Endothelial cell of umbilical vein (primary cell): ENCODE results near the gene ATR.

Source experiments
- POLR2A ChIP-seq: IDR thresholded peaks from 2 replicates; pipeline ENCODE4 v1.6.1; 2012; ENCODE audit warnings: low read depth, mild to moderate bottlenecking, control low read depth, low read length
- POLR2AphosphoS5 ChIP-seq: IDR thresholded peaks from 2 replicates; pipeline ENCODE4 v1.6.1; 2012; ENCODE audit warnings: low read depth, mild to moderate bottlenecking, control low read depth, low read length, moderate library complexity; ENCODE audit not compliant: insufficient read depth
- TF ChIP-seq, protein P1 (sequence below): IDR thresholded peaks from 2 replicates; pipeline ENCODE4 v1.6.1; 2011; ENCODE audit not compliant: insufficient read depth, insufficient read length

DNA sequence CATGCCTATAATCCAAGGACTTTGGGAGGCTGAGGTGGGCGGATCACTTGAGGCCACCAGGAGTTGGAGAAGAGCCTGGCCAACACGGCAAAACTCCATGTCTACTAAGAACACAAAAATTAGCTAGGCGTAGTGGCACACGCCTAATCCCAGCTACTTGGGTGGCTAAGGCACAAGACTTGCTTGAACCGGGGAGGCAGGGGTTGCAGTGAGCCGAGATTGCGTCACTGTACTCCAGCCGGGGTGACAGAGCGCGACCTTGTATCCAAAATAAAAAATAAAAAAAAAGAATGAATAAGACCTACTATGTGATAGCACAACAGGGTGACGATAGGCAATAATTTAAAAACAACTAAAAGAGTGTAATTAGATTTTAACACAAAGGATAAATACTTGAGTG is 134.2 kb downstream of the ATR start:
- TF ChIP-seq, protein P1, sequence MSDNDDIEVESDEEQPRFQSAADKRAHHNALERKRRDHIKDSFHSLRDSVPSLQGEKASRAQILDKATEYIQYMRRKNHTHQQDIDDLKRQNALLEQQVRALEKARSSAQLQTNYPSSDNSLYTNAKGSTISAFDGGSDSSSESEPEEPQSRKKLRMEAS: no peak
- TF ChIP-seq POLR2A (no peak), POLR2AphosphoS5 (no peak)
